ENCODE data around the gene ASPSCR1.

Gene ASPSCR1

GRCh38 chr17:82041144-82041814, 63.9 kb downstream of the ASPSCR1 start:
- DNase-seq (ENCODE audit: low read depth): no peak

- no peak for DNase-seq (ENCODE audit: low read depth)
Observed at GRCh38 chr17:82042649-82043048, 65.2 kb downstream of the ASPSCR1 start.

GRCh38 chr17:82043507-82043906, 66.1 kb downstream of the ASPSCR1 start:
- no peak for DNase-seq (ENCODE audit: low read depth)

GRCh38 chr17:82045936-82046484, 68.6 kb downstream of the ASPSCR1 start:
- no peak for DNase-seq (ENCODE audit: low read depth)

GRCh38 chr17:82046903-82047302, 69.5 kb downstream of the ASPSCR1 start:
- DNase-seq (ENCODE audit: low read depth): no peak

GRCh38 chr17:82047379-82047778, 70.0 kb downstream of the ASPSCR1 start:
- no peak for DNase-seq (ENCODE audit: low read depth)

- DNase-seq (ENCODE audit: low read depth): no peak
Observed at GRCh38 chr17:82047914-82048570, 70.6 kb downstream of the ASPSCR1 start.

GRCh38 chr17:82048571-82048971, 71.1 kb downstream of the ASPSCR1 start:
- DNase-seq (ENCODE audit: low read depth): no peak

GRCh38 chr17:82049106-82049505, 71.7 kb downstream of the ASPSCR1 start:
- DNase-seq (ENCODE audit: low read depth): no peak

- DNase-seq (ENCODE audit: low read depth): no peak
Observed at GRCh38 chr17:82049521-82049971, 72.1 kb downstream of the ASPSCR1 start.

- DNase-seq (ENCODE audit: low read depth): no peak
Observed at GRCh38 chr17:82050152-82050760, 72.8 kb downstream of the ASPSCR1 start.

GRCh38 chr17:82050761-82051641, 73.6 kb downstream of the ASPSCR1 start:
- DNase-seq (ENCODE audit: low read depth): no peak

GRCh38 chr17:82051776-82052637, 74.6 kb downstream of the ASPSCR1 start, which contains the start of the genes GPS1 and RFNG:
GPS1 (plus strand) TSS chr17:82051898; CDS start chr17:82051932, 34 bp downstream.
RFNG (minus strand) TSS chr17:82051811; CDS start chr17:82051766, 45 bp downstream.
- DNase-seq (ENCODE audit: low read depth): peak; percentile 63

GRCh38 chr17:82052638-82053059, 75.2 kb downstream of the ASPSCR1 start:
- no peak for DNase-seq (ENCODE audit: low read depth)

GRCh38 chr17:82053130-82053529, 75.7 kb downstream of the ASPSCR1 start:
- DNase-seq (ENCODE audit: low read depth): no peak

GRCh38 chr17:82053556-82054263, 76.3 kb downstream of the ASPSCR1 start:
- no peak for DNase-seq (ENCODE audit: low read depth)

GRCh38 chr17:82054351-82055022, 77.1 kb downstream of the ASPSCR1 start:
- DNase-seq (ENCODE audit: low read depth): no peak

- no peak for DNase-seq (ENCODE audit: low read depth)
Observed at GRCh38 chr17:82055023-82055964, 77.9 kb downstream of the ASPSCR1 start.

Measured in iris pigment epithelial cell (primary cell).